ENCODE measurements around the gene SUCO. TPM values are rescaled to one million over a fixed set of nuclear protein-coding genes. Genes with fewer than 3 reads are reported as not detected.

SUCO gene
- total RNA-seq, 1 experiment from 2014 or later, result 50.3 TPM

- Histone ChIP-seq H3K4me3 (ENCODE audit: low read depth, low read length) (no peak overlapping the region), H3K4me1 (no peaks in the 10 kb centered on the region), H3K9me3 (peaks cover 6% of the 10 kb centered on the region; the same call in 1 of the 2 replicates), H3K36me3 (ENCODE audit: control insufficient read depth, insufficient read depth, low read length) (no peaks in the 10 kb centered on the region), H3K27me3 (replicated peaks; ENCODE audit: control insufficient read depth, insufficient read depth, low read length) (no peaks in the 10 kb centered on the region)
- Mint-ChIP-seq H3K27ac (ENCODE audit: unreplicated experiment) (no peak overlapping the region), H3K4me1 (ENCODE audit: low read depth, unreplicated experiment) (no peaks in the 10 kb centered on the region), H3K9me3 (ENCODE audit: unreplicated experiment) (peaks cover 8% of the 10 kb centered on the region), H3K27me3 (ENCODE audit: insufficient read depth, unreplicated experiment) (no peaks in the 10 kb centered on the region), H3K36me3 (ENCODE audit: insufficient read depth, unreplicated experiment) (no peaks in the 10 kb centered on the region), H3K4me3 (ENCODE audit: unreplicated experiment) (no peak overlapping the region)
- no TSS peak for BruUV-seq (replicated peaks)
- DNase-seq, result no peak
- POLR2A ChIA-PET, result no interaction called here
- no peak for TF ChIP-seq CTCF (IDR thresholded peaks at IDR 0.05; ENCODE audit: insufficient read depth in 1 of 2, low read depth in 1 of 2, low read length in 1 of 2, severe bottlenecking in 1 of 2, unreplicated experiment in 1 of 2)
- intact Hi-C loops (cut with micrococcal nuclease; ENCODE audit: unreplicated experiment), result no loop called here
- CTCF ChIA-PET, result no interaction called here
Observed at GRCh38 chr1:172512591-172512990, 20.4 kb upstream of the SUCO start.

GRCh38 chr1:172513479-172513878, 19.5 kb upstream of the SUCO start:
- H3K4me3 Mint-ChIP-seq (ENCODE audit: unreplicated experiment), result no peak overlapping the region
- no peak for DNase-seq
- ChIA-PET POLR2A (no interaction called here), CTCF (no interaction called here)
- H3K4me3 ChIP-seq (ENCODE audit: low read depth, low read length), result no peak overlapping the region
- BruUV-seq (replicated peaks), result no TSS peak
- H3K36me3 ChIP-seq (ENCODE audit: control insufficient read depth, insufficient read depth, low read length), result no peaks in the 10 kb centered on the region
- H3K9me3 ChIP-seq, result peaks cover 6% of the 10 kb centered on the region; the same call in 1 of the 2 replicates
- intact Hi-C loops (cut with micrococcal nuclease; ENCODE audit: unreplicated experiment), result no loop called here
- H3K27me3 ChIP-seq (replicated peaks; ENCODE audit: control insufficient read depth, insufficient read depth, low read length), result no peaks in the 10 kb centered on the region
- H3K36me3 Mint-ChIP-seq (ENCODE audit: insufficient read depth, unreplicated experiment), result no peaks in the 10 kb centered on the region
- H3K27ac Mint-ChIP-seq (ENCODE audit: unreplicated experiment), result no peak overlapping the region
- H3K4me1 ChIP-seq, result no peaks in the 10 kb centered on the region
- no peaks in the 10 kb centered on the region for H3K4me1 Mint-ChIP-seq (ENCODE audit: low read depth, unreplicated experiment)
- H3K27me3 Mint-ChIP-seq (ENCODE audit: insufficient read depth, unreplicated experiment), result no peaks in the 10 kb centered on the region
- TF ChIP-seq CTCF (IDR thresholded peaks at IDR 0.05; ENCODE audit: insufficient read depth in 1 of 2, low read depth in 1 of 2, low read length in 1 of 2, severe bottlenecking in 1 of 2, unreplicated experiment in 1 of 2), result no peak
- H3K9me3 Mint-ChIP-seq (ENCODE audit: unreplicated experiment), result peaks cover 8% of the 10 kb centered on the region

- POLR2A ChIA-PET, result no interaction called here
- Mint-ChIP-seq H3K9me3 (ENCODE audit: unreplicated experiment) (peaks cover 8% of the 10 kb centered on the region), H3K27me3 (ENCODE audit: insufficient read depth, unreplicated experiment) (no peaks in the 10 kb centered on the region), H3K27ac (ENCODE audit: unreplicated experiment) (no peak overlapping the region), H3K4me3 (ENCODE audit: unreplicated experiment) (no peak overlapping the region), H3K4me1 (ENCODE audit: low read depth, unreplicated experiment) (no peaks in the 10 kb centered on the region), H3K36me3 (ENCODE audit: insufficient read depth, unreplicated experiment) (no peaks in the 10 kb centered on the region)
- H3K4me3 ChIP-seq (ENCODE audit: low read depth, low read length), result no peak overlapping the region
- H3K9me3 ChIP-seq, result peaks cover 6% of the 10 kb centered on the region; the same call in 1 of the 2 replicates
- no peaks in the 10 kb centered on the region for H3K36me3 ChIP-seq (ENCODE audit: control insufficient read depth, insufficient read depth, low read length)
- DNase-seq, result no peak
- no peak for TF ChIP-seq CTCF (IDR thresholded peaks at IDR 0.05; ENCODE audit: insufficient read depth in 1 of 2, low read depth in 1 of 2, low read length in 1 of 2, severe bottlenecking in 1 of 2, unreplicated experiment in 1 of 2)
- intact Hi-C loops (cut with micrococcal nuclease; ENCODE audit: unreplicated experiment), result no loop called here
- no peaks in the 10 kb centered on the region for H3K4me1 ChIP-seq
- no TSS peak for BruUV-seq (replicated peaks)
- H3K27me3 ChIP-seq (replicated peaks; ENCODE audit: control insufficient read depth, insufficient read depth, low read length), result no peaks in the 10 kb centered on the region
- CTCF ChIA-PET, result no interaction called here
Observed at GRCh38 chr1:172514108-172514507, 18.8 kb upstream of the SUCO start.
